GM18868 (cell line): ENCODE results near the gene NDUFS2.

ENCODE experiments used
- ATAC-seq: cut with Tn5 transposase; IDR thresholded peaks from one replicate; pipeline ENCODE4 v1.9.1; 2021; ENCODE audit warnings: mild to moderate bottlenecking, moderate library complexity; ENCODE audit not compliant: unreplicated experiment

The NDUFS2 gene

DNA sequence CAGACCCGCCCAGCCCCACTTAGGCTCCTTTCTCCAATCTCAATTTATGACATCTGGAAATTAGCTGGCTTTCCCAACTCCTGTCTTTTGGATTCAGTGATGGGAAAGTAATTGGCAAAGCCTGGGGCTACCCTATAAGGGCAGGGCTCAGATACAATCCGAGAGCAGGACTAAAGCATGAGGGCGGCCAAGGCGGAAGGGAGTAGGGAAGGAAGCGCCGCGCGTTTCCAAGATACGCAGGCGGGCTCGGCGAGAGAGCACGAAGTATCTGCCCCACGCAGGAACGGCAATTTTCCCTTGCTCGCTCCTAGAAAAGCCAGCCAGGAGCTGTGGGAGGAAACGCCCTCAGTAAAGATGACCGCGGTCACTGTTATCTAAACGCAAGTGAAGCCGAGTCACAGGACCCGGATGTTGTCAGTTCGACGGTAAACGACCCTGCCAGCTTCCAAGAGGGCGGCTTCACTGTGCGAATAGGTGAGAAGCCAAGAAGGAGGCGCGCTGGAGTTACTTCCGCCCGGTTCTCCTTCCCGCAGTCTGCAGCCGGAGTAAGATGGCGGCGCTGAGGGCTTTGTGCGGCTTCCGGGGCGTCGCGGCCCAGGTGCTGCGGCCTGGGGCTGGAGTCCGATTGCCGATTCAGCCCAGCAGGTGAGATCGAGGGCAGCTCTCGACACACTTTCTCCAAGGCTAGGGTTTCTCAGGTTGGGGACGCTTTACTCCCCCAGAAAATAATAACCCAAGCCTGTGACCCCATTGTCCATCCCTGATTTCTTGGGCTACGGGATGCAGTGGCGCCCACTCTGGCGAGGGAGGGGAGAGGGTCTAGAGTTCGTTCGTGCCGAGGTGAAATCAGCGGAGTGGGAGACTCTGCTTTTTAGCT lies at the start of gene NDUFS2:
NDUFS2 (plus strand) TSS at position 532 of the 877 bp plus-strand sequence; CDS start at position 551, 19 bp downstream.
- peak; percentile 96 for ATAC-seq

DNA sequence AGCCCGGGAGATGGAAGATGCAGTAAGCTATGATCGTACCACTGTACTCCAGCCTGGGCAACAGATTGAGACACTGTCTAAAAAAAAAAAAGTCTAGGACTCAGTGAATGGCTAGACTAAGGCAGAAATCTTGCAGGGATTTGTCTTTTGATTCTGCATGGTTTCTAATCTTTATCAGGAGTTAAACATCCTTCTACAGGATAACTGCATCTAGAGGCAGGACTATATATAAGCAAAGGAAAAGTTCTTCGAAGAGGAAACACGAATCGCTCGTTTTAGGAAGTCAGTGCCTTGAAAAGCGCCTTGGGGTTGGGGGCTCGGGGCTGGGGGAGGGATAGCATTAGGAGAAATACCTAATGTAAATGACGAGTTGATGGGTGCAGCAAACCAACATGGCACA lies 49.0 kb upstream of the NDUFS2 start:
- ATAC-seq, result peak; percentile 8

DNA sequence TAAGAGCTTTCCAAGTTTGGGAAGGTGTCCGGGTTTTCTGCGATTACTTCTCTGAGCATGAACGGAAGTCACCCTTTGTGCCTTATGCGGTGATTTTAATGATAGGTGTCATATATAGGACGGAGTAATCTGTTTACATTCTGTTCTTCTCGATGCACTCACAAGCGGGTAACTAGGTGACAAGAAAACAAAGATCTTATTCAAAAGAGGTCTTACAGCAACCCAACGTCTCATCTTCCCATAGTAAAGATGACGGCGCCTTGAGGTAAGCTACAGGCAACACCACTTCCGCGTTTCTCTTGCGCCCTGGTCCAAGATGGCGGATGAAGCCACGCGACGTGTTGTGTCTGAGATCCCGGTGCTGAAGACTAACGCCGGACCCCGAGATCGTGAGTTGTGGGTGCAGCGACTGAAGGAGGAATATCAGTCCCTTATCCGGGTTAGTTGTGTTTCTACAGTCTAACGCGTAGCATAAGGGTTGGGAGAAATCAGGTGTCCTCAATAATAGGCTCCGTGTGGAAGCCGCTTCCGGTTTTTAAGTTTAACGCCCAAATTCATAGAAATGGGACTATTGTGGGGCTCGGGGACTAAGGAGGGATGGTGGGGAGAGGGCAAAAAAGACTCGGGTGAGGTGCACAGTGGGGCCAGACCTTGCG lies 48.4 kb upstream of the NDUFS2 start, which contains the start of gene UFC1:
UFC1 (plus strand) TSS at position 297 of the 656 bp plus-strand sequence; CDS start at position 317, 20 bp downstream.
- ATAC-seq, result peak; percentile 93

GRCh38 chr1:161157867-161158266 lies 44.3 kb upstream of the NDUFS2 start:
- ATAC-seq, result no peak

DNA sequence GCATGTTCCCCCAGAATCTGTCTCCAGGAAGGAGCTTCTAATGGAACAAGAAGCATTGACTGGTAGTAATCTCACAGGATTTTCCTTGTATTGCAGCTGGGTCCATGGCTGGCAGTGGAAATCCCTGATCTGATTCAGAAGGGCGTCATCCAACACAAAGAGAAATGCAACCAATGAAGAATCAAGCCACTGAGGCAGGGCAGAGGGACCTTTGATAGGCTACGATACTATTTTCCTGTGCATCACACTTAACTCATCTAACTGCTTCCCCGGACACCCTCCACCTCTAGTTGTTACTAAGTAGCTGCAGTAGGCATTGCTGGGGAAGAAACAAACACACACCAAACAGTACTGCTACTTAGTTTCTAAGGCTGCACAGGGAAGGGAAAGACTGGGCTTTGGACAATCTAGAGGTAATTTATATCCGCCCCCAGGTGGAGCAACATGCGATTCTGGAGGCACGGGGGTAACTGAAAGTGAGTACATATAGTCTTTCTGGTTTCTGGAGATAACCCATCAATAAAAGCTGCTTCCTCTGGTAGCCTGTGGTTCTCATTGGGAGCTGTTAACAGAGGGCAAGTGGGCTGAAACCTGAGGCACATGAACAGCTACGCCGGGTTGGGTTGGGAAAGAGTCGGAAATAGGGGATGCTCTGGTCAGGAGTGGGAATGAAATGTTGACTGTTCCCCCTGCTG lies 43.7 kb upstream of the NDUFS2 start:
- ATAC-seq, result no peak

DNA sequence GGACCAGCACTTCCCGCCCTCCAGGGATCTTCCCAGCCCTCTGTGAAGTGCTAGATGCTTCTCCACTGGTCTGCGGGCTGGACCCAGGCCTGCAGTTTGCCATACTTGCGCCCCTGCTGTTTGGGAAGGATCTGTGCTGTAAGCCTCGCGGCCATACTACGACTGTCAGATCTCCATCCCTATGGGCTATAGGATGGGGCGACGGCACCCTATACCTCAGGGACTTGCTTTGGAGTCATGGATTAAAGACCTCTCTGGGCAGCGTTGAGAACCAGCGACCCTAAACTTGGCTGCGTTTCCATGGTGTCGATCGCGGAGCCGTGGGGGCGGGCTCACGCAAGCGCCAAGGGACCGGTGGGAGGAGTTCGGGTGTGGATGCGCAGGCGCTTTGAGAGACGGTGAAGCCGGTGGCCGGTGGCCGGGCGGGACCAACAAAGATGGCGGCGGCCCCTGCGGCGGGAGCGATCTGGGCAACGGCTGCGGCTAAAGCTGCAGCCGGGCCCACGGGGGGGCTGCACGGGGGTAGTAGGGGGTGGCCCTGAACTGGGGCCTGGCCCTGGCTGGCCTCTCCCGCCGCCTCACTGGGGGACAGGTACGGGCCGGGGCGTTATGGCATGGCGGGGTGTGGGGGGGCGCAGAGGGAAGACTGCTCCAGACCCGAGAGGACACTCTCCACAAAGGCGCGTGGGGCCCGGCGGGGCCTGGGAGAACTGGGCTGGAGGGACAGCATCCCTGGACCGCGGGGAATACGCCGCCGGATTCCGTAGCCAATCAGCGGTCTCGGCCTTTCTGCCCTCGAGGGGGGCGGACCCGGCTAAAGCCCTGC lies 42.9 kb upstream of the NDUFS2 start, which contains the start of gene USP21:
USP21 (plus strand) TSS at position 414 of the 826 bp plus-strand sequence. CDS start 1,141 bp downstream, outside the sequence.
- ATAC-seq, result peak; percentile 90

GRCh38 chr1:161159913-161160243 lies 42.3 kb upstream of the NDUFS2 start:
- ATAC-seq, result no peak

GRCh38 chr1:161160671-161161145 lies 41.5 kb upstream of the NDUFS2 start:
- no peak for ATAC-seq

- no peak for ATAC-seq
These were observed 40.5 kb upstream of the NDUFS2 start for GRCh38 chr1:161161652-161162051.

- ATAC-seq, result no peak
These were observed 40.1 kb upstream of the NDUFS2 start for GRCh38 chr1:161162052-161162451.

- ATAC-seq, result no peak
These were observed 39.4 kb upstream of the NDUFS2 start for GRCh38 chr1:161162806-161163205.

GRCh38 chr1:161163793-161164192 lies 38.4 kb upstream of the NDUFS2 start:
- no peak for ATAC-seq

- ATAC-seq, result no peak
These were observed 37.1 kb upstream of the NDUFS2 start for GRCh38 chr1:161164901-161165610.

GRCh38 chr1:161165742-161166668 lies 36.2 kb upstream of the NDUFS2 start, which contains the start of gene PPOX:
PPOX (plus strand) TSS chr1:161166426; CDS start chr1:161166848, 422 bp downstream.
- peak; percentile 95 for ATAC-seq

GRCh38 chr1:161166669-161167548 lies 35.3 kb upstream of the NDUFS2 start:
- no peak for ATAC-seq

- no peak for ATAC-seq
These were observed 33.3 kb upstream of the NDUFS2 start for GRCh38 chr1:161168906-161169305.

DNA sequence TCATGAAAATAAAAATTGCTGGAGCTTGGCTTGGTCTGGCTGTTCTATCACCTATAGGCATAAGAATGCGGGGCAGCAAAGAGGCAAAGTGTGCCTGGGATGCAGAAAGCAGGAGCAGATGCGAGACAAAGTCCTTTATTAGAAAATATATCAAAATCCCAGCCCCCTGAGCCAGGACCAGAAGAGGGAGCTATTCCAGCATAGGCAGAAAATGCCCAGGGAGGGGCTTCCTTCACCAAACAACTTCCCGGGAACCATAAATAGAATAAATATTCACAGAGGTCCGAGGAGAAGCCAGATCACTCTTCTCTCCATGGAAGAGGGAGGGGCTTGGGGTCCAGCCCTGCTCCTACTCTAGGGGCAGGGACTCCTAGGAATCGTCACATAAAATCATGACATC lies 31.0 kb upstream of the NDUFS2 start:
- ATAC-seq, result no peak

GRCh38 chr1:161171696-161172095 lies 30.5 kb upstream of the NDUFS2 start:
- ATAC-seq, result no peak
